Astrocyte (in vitro differentiated cells and primary cell): ENCODE results near the gene MECP2. TPM values are rescaled to one million over a fixed set of nuclear protein-coding genes. Genes with fewer than 3 reads are reported as not detected.

Experiments used
- DNase-seq: peaks from one replicate; pipeline ENCODE4 v3.0.0-alpha.2; 2010; ENCODE audit warnings: low read depth
- FAIRE-seq: peaks from 2 replicates; lab custom pipeline; 2011; peaks lifted over from hg19 to GRCh38; lab: Jason Lieb, UNC
- H2AFZ ChIP-seq: 2 replicates; pipeline ENCODE4 v1.6.0; 2012; ENCODE audit warnings: low read depth, low read length, inconsistent platforms
- H3K27ac ChIP-seq: 2 replicates; pipeline ENCODE4 v1.5.1; 2011; ENCODE audit warnings: low read depth, low read length, inconsistent platforms
- H3K27me3 ChIP-seq: 2 replicates; pipeline ENCODE4 v1.6.0; 2011; ENCODE audit warnings: low read length, inconsistent platforms; ENCODE audit not compliant: insufficient read depth
- H3K36me3 ChIP-seq: 2 replicates; pipeline ENCODE4 v1.5.1; 2011; ENCODE audit warnings: low read length, inconsistent platforms; ENCODE audit not compliant: insufficient read depth
- H3K4me1 ChIP-seq: 2 replicates; pipeline ENCODE4 v1.5.1; 2011; ENCODE audit warnings: low read length, inconsistent platforms; ENCODE audit not compliant: insufficient read depth
- H3K4me2 ChIP-seq: 2 replicates; pipeline ENCODE4 v1.6.0; 2012; ENCODE audit warnings: low read length, inconsistent platforms
- H3K4me3 ChIP-seq: 2 replicates; pipeline ENCODE4 v1.5.1; 2011; ENCODE audit warnings: low read depth, mild to moderate bottlenecking, low read length, inconsistent platforms; ENCODE audit not compliant: insufficient read depth
- H3K79me2 ChIP-seq: 2 replicates; pipeline ENCODE4 v1.6.0; 2012; ENCODE audit warnings: mild to moderate bottlenecking, low read length, inconsistent platforms; ENCODE audit not compliant: insufficient read depth
- H3K9ac ChIP-seq: 2 replicates; pipeline ENCODE4 v1.6.0; 2012; ENCODE audit warnings: mild to moderate bottlenecking, low read length, inconsistent platforms
- H3K9me3 ChIP-seq: 2 replicates; pipeline ENCODE4 v1.5.1; 2012; ENCODE audit warnings: low read depth, mild to moderate bottlenecking, low read length, inconsistent platforms; ENCODE audit not compliant: insufficient read depth
- H4K20me1 ChIP-seq: 2 replicates; pipeline ENCODE4 v1.6.0; 2012; ENCODE audit warnings: low read length, inconsistent platforms; ENCODE audit not compliant: insufficient read depth
- H3K27ac Mint-ChIP-seq: one replicate; pipeline ENCODE4 v1.8.0; 2021; ENCODE audit warnings: mild to moderate bottlenecking, mixed read lengths; ENCODE audit not compliant: unreplicated experiment
- H3K27me3 Mint-ChIP-seq: one replicate; pipeline ENCODE4 v1.8.0; 2021; ENCODE audit warnings: low read depth, mixed read lengths; ENCODE audit not compliant: unreplicated experiment
- H3K36me3 Mint-ChIP-seq: one replicate; pipeline ENCODE4 v1.8.0; 2021; ENCODE audit warnings: low read depth, mixed read lengths; ENCODE audit not compliant: unreplicated experiment
- H3K4me1 Mint-ChIP-seq: one replicate; pipeline ENCODE4 v1.8.0; 2021; ENCODE audit warnings: low read depth, mixed read lengths; ENCODE audit not compliant: unreplicated experiment
- H3K4me3 Mint-ChIP-seq: one replicate; pipeline ENCODE4 v1.8.0; 2021; ENCODE audit warnings: mild to moderate bottlenecking, moderate library complexity, mixed read lengths; ENCODE audit not compliant: unreplicated experiment
- H3K9me3 Mint-ChIP-seq: one replicate; pipeline ENCODE4 v1.8.0; 2021; ENCODE audit warnings: mild to moderate bottlenecking, mixed read lengths; ENCODE audit not compliant: unreplicated experiment
- CTCF ChIP-seq: IDR thresholded peaks from 2 replicates; pipeline ENCODE4 v1.5.1; 2011; ENCODE audit warnings: low read depth, mild to moderate bottlenecking, inconsistent platforms, low read length, moderate library complexity; ENCODE audit not compliant: insufficient read depth
- EZH2 ChIP-seq: IDR thresholded peaks from 2 replicates; pipeline ENCODE4 v1.6.1; 2012; ENCODE audit warnings: mild to moderate bottlenecking, low read length, inconsistent platforms; ENCODE audit not compliant: insufficient read depth
- microRNA-seq: library from miRNA; unstranded; fragments of <30 nt; microRNA quantifications from one replicate; pipeline ENCODE4 v1.2.0, GENCODE V29; 2020
- total RNA-seq: library from RNA; stranded (reverse); gene quantifications from 2 replicates; pipeline ENCODE4 v1.2.1, GENCODE V29; 2021

Gene MECP2
- total RNA-seq, 1 donor from 2014 or later = 36.2 TPM

DNA sequence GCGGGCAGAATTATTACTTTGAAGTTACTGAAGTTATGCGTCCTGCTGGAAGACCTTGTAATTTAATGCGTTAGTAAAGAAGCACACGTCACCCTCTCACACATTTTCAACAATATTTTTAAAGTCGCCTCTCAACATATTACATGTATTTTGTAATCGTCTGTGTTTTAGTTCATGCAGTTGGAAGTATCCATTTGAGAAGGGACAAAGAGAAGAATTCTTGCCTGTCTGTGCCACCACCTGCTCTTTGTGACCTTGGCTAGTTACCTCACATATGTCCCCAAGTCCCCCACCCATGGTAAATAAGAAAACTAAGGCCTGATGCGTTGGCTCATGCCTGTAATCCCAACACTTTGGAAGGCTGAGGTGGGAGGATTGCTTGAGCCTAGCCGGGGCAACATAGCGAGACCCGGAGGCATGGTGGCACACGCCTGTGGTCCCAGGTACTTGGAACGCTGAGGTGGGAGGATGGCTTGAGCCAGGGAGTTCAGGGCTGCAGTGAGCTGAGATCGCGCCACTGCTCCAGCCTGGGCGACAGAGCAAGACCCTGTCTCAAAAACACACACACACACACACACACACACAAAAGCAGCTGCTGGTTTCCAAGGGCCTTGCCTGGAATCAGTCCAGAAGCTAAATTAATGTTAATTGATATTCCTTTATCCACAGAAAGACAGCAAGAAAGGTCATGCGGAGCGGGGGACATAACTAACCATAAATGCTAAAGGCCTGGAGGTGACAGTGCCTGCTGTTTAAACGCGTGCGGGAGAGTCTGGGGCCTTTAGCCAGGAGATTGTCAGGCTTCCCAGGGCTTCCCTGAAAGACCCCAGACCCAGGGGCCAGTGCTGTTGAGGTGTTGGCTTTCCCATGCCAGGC is 124.2 kb downstream of the MECP2 start:
- Mint-ChIP-seq H3K27me3 (no peaks in the 10 kb centered on the region), H3K4me3 (peak overlapping the region; percentile 92), H3K9me3 (no peaks in the 10 kb centered on the region), H3K27ac (peak overlapping the region; percentile 92), H3K36me3 (no peaks in the 10 kb centered on the region), H3K4me1 (peaks cover 2% of the 10 kb centered on the region)
- peak; percentile 8 for DNase-seq
- peaks cover 14% of the 10 kb centered on the region for H3K4me1 ChIP-seq
- H3K79me2 ChIP-seq = peaks cover 43% of the 10 kb centered on the region
- no peaks in the 10 kb centered on the region for H3K9me3 ChIP-seq
- no peaks in the 10 kb centered on the region for H3K36me3 ChIP-seq
- H3K9ac ChIP-seq = peak overlapping the region; percentile 100
- FAIRE-seq = peak; percentile 94
- no peak for TF ChIP-seq EZH2
- TF ChIP-seq CTCF = no peak
- H2AFZ ChIP-seq = peak overlapping the region; percentile 9
- no peaks in the 10 kb centered on the region for H3K27me3 ChIP-seq
- peaks cover 16% of the 10 kb centered on the region for H4K20me1 ChIP-seq
- H3K27ac ChIP-seq = peak overlapping the region; percentile 100
- peak overlapping the region; percentile 74 for H3K4me3 ChIP-seq
- peak overlapping the region; percentile 86 for H3K4me2 ChIP-seq

GRCh38 chrX:153972368-153973126 is 125.0 kb downstream of the MECP2 start, which contains the start of gene TMEM187:
TMEM187 (plus strand) TSS chrX:153972754; CDS start chrX:153982063, 9,309 bp downstream.
- Histone ChIP-seq H4K20me1 (peaks cover 24% of the 10 kb centered on the region), H3K36me3 (no peaks in the 10 kb centered on the region), H3K79me2 (peaks cover 51% of the 10 kb centered on the region), H3K9me3 (no peaks in the 10 kb centered on the region), H3K4me2 (peak within 1 kb of the TSS; percentile 86), H3K27ac (peak within 1 kb of the TSS; percentile 100), H3K4me1 (peaks cover 22% of the 10 kb centered on the region), H3K9ac (peak within 1 kb of the TSS; percentile 100), H3K4me3 (peak within 1 kb of the TSS; percentile 96), H3K27me3 (no peaks in the 10 kb centered on the region), H2AFZ (peak within 1 kb of the TSS; percentile 75)
- H3K4me3 Mint-ChIP-seq = peak within 1 kb of the TSS; percentile 99
- no peaks in the 10 kb centered on the region for H3K27me3 Mint-ChIP-seq
- no peak for TF ChIP-seq EZH2
- no peak for TF ChIP-seq CTCF
- FAIRE-seq = peak; percentile 93
- no peaks in the 10 kb centered on the region for H3K36me3 Mint-ChIP-seq
- peaks cover 9% of the 10 kb centered on the region for H3K4me1 Mint-ChIP-seq
- peak; percentile 66 for DNase-seq
- H3K27ac Mint-ChIP-seq = peak within 1 kb of the TSS; percentile 100
- H3K9me3 Mint-ChIP-seq = no peaks in the 10 kb centered on the region

Small RNA genes lying within 50 kb of the gene (microRNA-seq; reads per million reads assigned to microRNA genes)
- gene MIR3202-1 = not detected
- gene MIR3202-2 = not detected
- not detected for gene MIR718

Other genes starting within 250 kb of the MECP2 start
- 347 and 353 TPM in 2 replicates for gene L1CAM, start 211.5 kb downstream of the MECP2 start, total RNA-seq
- gene AVPR2, start 193.0 kb downstream of the MECP2 start, total RNA-seq = not detected in 2 replicates
- 3.9 and 4.3 TPM in 2 replicates for gene ARHGAP4, start 171.5 kb downstream of the MECP2 start, total RNA-seq
- gene NAA10, start 162.7 kb downstream of the MECP2 start, total RNA-seq = 134 and 144 TPM in 2 replicates
- 1.7 and 2.2 TPM in 2 replicates for gene RENBP, start 153.1 kb downstream of the MECP2 start, total RNA-seq
- 58.1 and 61.2 TPM in 2 replicates for gene HCFC1, start 125.9 kb downstream of the MECP2 start, total RNA-seq
- 8.6 and 10.6 TPM in 2 replicates for gene TMEM187, start 125.0 kb downstream of the MECP2 start, total RNA-seq
- gene IRAK1, start 77.8 kb downstream of the MECP2 start, total RNA-seq = 67.6 and 69.6 TPM in 2 replicates
- not detected in 2 replicates for gene OPN1LW, start 46.5 kb upstream of the MECP2 start, total RNA-seq
- gene OPN1MW, start 84.9 kb upstream of the MECP2 start, total RNA-seq = not detected in 2 replicates
- not detected in 2 replicates for gene OPN1MW2, start 122.0 kb upstream of the MECP2 start, total RNA-seq
- not detected in 2 replicates for gene OPN1MW3, start 159.9 kb upstream of the MECP2 start, total RNA-seq
- not detected in 2 replicates for gene TEX28, start 197.4 kb upstream of the MECP2 start, total RNA-seq
- gene TKTL1, start 198.1 kb upstream of the MECP2 start, total RNA-seq = not detected in 2 replicates